Liver (tissue), 9 donors: ENCODE measurements around the gene FAP. TPM values are rescaled to one million over a fixed set of nuclear protein-coding genes. Genes with fewer than 3 reads are reported as not detected.

ENCODE experiments used
- DNase-seq: peaks from one replicate; pipeline ENCODE4 v3.0.0-alpha.2; 2017; ENCODE audit warnings: low spot score
- H3K27ac ChIP-seq, 2 donors: one replicate each; pipeline ENCODE4 v1.7.0; 2013; ENCODE audit warnings: inconsistent platforms in 2 of 2, low read length in 2 of 2, control low read depth in 1 of 2, low read depth in 1 of 2, mild to moderate bottlenecking in 1 of 2
- H3K27me3 ChIP-seq, 4 donors: one replicate each; pipeline versions ENCODE4 v1.6.1 to v1.7.0; 2013; ENCODE audit warnings: low read length in 3 of 4, inconsistent platforms in 1 of 4, mild to moderate bottlenecking in 1 of 4, moderate library complexity in 1 of 4; ENCODE audit not compliant: control insufficient read depth in 4 of 4, insufficient read depth in 4 of 4
- H3K36me3 ChIP-seq, 4 donors: one replicate each; pipeline versions ENCODE4 v1.6.1 to v1.7.0; 2013; ENCODE audit warnings: low read length in 3 of 4, mild to moderate bottlenecking in 3 of 4, low read depth in 1 of 4, moderate library complexity in 1 of 4; ENCODE audit not compliant: control insufficient read depth in 4 of 4, insufficient read depth in 3 of 4
- H3K4me1 ChIP-seq, 4 donors: one replicate each; pipeline versions ENCODE4 v1.6.1 to v1.7.0; 2013; ENCODE audit warnings: low read length in 3 of 4, mild to moderate bottlenecking in 3 of 4, moderate library complexity in 1 of 4; ENCODE audit not compliant: control insufficient read depth in 4 of 4, insufficient read depth in 4 of 4
- H3K4me3 ChIP-seq, 3 donors: one replicate each; pipeline versions ENCODE4 v1.6.1 to v1.7.0; 2013; ENCODE audit warnings: low read length in 3 of 3, control low read depth in 1 of 3, low read depth in 1 of 3, mild to moderate bottlenecking in 1 of 3
- H3K9ac ChIP-seq, 2 donors: one replicate each; pipeline ENCODE4 v1.7.0; 2013; ENCODE audit warnings: low read length in 2 of 2, mild to moderate bottlenecking in 2 of 2, moderate library complexity in 2 of 2, control low read depth in 1 of 2, low read depth in 1 of 2
- H3K9me3 ChIP-seq, 4 donors: one replicate each; pipeline versions ENCODE4 v1.6.1 to v1.7.0; 2013; ENCODE audit warnings: low read length in 3 of 4; ENCODE audit not compliant: control insufficient read depth in 4 of 4
- EGR1 ChIP-seq, 2 donors: IDR thresholded peaks; 2 replicates each; pipeline ENCODE4 v1.6.1; 2016 to 2018; ENCODE audit warnings: antibody characterized with exemption in 2 of 2, low read depth in 2 of 2
- FOXA1 ChIP-seq: IDR thresholded peaks from 2 replicates; pipeline ENCODE4 v1.6.1; 2016; ENCODE audit warnings: antibody characterized with exemption
- FOXA2 ChIP-seq: IDR thresholded peaks from 2 replicates; pipeline ENCODE4 v1.6.1; 2016; ENCODE audit warnings: antibody characterized with exemption
- GABPA ChIP-seq, 2 donors: IDR thresholded peaks in 1 of 2; conservative IDR thresholded peaks in 1 of 2; 2 replicates each; pipeline ENCODE4 v1.6.1; 2016; ENCODE audit warnings: antibody characterized with exemption in 2 of 2, mild to moderate bottlenecking in 1 of 2, moderate library complexity in 1 of 2
- HNF4A ChIP-seq, 2 donors: conservative IDR thresholded peaks; 2 replicates each; pipeline ENCODE4 v1.6.1; 2016; ENCODE audit warnings: antibody characterized with exemption in 2 of 2, mild to moderate bottlenecking in 2 of 2
- HNF4G ChIP-seq: IDR thresholded peaks from 2 replicates; pipeline ENCODE4 v1.6.1; 2016; ENCODE audit warnings: antibody characterized with exemption
- JUND ChIP-seq, 2 donors: IDR thresholded peaks; 2 replicates each; pipeline ENCODE4 v1.6.1; 2016; ENCODE audit warnings: antibody characterized with exemption in 2 of 2
- NR2F2 ChIP-seq: IDR thresholded peaks from 2 replicates; pipeline ENCODE4 v1.6.1; 2016; ENCODE audit warnings: antibody characterized with exemption
- RAD21 ChIP-seq, 2 donors: IDR thresholded peaks; 2 replicates each; pipeline ENCODE4 v1.6.1; 2016; ENCODE audit warnings: antibody characterized with exemption in 2 of 2, mild to moderate bottlenecking in 2 of 2
- REST ChIP-seq: IDR thresholded peaks from 2 replicates; pipeline ENCODE4 v1.6.1; 2016; ENCODE audit warnings: antibody characterized with exemption, mild to moderate bottlenecking
- RXRA ChIP-seq, 2 donors: IDR thresholded peaks; 2 replicates each; pipeline ENCODE4 v1.6.1; 2017 to 2018; ENCODE audit warnings: antibody characterized with exemption in 2 of 2, mild to moderate bottlenecking in 1 of 2
- SP1 ChIP-seq: IDR thresholded peaks from 2 replicates; pipeline ENCODE4 v1.6.1; 2018; ENCODE audit warnings: antibody characterized with exemption, mild to moderate bottlenecking
- TAF1 ChIP-seq: conservative IDR thresholded peaks from 2 replicates; pipeline ENCODE4 v1.6.1; 2016; ENCODE audit warnings: antibody characterized with exemption, mild to moderate bottlenecking
- YY1 ChIP-seq: IDR thresholded peaks from 2 replicates; pipeline ENCODE4 v1.6.1; 2016; ENCODE audit warnings: antibody characterized with exemption, mild to moderate bottlenecking
- WGBS: extraction: QIAGEN DNeasy Blood & Tissue Kit; methylation state at CpG from one replicate; pipeline ENCODE4 v1.1.7; 2013; 5-methylcytosine and 5-hydroxymethylcytosine counted together
- polyA plus RNA-seq, 2 donors: library from polyadenylated mRNA; stranded (reverse) in 1 of 2; unstranded in 1 of 2; fragments of 200-250 nt in 1 of 2; fragments of >200 nt in 1 of 2; fragmentation: Nextera tagmentation in 1 of 2; extraction: Ambion mirVana in 1 of 2; gene quantifications; one replicate each; pipeline versions ENCODE4 v1.2.1 to v1.2.3, GENCODE V29; 2013 to 2015
- total RNA-seq, 2 donors: library from RNA; depleted of rRNA; stranded (reverse); fragments of >200 nt; gene quantifications; one replicate each; pipeline ENCODE4 v1.2.3, GENCODE V29; 2014
- TF ChIP-seq, protein P1 (sequence below): IDR thresholded peaks from 2 replicates; pipeline ENCODE4 v1.6.1; 2016; ENCODE audit warnings: antibody characterized with exemption
- TF ChIP-seq, protein P2 (sequence below): fragments of 150-350 bp; IDR thresholded peaks from 2 replicates; pipeline ENCODE4 v1.5.1; 2017; ENCODE audit warnings: improper control_type of control experiment, low read depth, low read length; ENCODE audit not compliant: missing input control
- TF ChIP-seq, protein P3 (sequence below): IDR thresholded peaks from 2 replicates; pipeline ENCODE4 v1.6.1; 2016; ENCODE audit warnings: antibody characterized with exemption
- TF ChIP-seq, protein P4 (sequence below): IDR thresholded peaks from 2 replicates; pipeline ENCODE4 v1.6.1; 2016; ENCODE audit warnings: antibody characterized with exemption
- donor health status: healthy.
- donor health status: healthy.
- donor health status: healthy.
- donor health status: healthy.
- donor health status: healthy.

FAP gene
- total and polyA plus RNA-seq, 4 donors, result 0.10 to 0.42 (median 0.23) TPM

DNA sequence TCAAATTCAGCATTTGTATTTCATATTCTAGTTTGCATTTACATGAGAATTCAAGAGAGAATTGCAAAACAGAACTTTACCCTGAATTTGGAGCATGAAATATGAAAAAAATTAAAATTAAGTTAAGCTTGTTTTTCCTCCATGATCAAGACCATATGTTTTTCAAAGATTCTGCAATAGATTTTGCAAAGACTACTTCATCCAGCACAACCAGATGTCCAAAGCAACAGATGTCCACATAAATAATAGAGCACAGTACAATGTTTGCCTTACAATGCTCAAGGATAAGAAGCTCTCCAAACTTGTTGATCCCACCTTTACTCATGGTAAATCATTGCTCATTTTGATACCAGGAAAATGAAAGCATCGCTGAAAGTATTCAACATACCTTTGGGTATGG, 25.6 kb downstream of the FAP start (continued):
- TF ChIP-seq GABPA (IDR thresholded peaks at IDR 0.05 in 1 of 2, conservative IDR thresholded peaks at IDR 0.05 in 1 of 2) (no peak), TAF1 (no peak), FOXA2 (no peak), JUND (IDR thresholded peaks at IDR 0.05) (no peak)
- TF ChIP-seq, protein P1, sequence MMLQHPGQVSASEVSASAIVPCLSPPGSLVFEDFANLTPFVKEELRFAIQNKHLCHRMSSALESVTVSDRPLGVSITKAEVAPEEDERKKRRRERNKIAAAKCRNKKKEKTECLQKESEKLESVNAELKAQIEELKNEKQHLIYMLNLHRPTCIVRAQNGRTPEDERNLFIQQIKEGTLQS, result no peak

DNA sequence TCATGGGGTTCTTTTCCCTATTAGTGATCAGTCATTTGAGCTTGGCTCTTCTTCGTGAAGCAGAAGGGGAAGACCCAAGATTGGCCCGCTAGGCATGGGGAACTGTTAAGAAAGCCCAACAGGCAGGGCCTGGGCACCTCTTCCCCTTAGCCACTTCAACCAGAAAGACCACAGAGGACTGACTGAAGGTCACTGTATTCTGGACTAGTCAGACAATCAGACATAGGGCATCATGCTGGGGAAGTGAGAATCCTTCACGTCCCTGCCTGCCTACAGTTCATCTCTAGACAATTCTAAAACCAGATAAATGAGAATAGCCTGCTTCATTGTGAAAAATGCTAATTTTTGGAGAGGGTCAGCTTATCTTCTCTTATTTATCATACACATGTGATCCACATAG, 28.1 kb downstream of the FAP start:
- H3K9ac ChIP-seq, result no peak overlapping the region
- 88% methylated on average over 3 of the region's 3 CpGs for WGBS
- H3K27me3 ChIP-seq, result no peaks in the 10 kb centered on the region
- H3K4me3 ChIP-seq, result no peak overlapping the region
- TF ChIP-seq YY1, result no peak
- TF ChIP-seq REST, result no peak
- no peak for TF ChIP-seq HNF4G
- TF ChIP-seq, protein P1, result no peak
- TF ChIP-seq EGR1 (IDR thresholded peaks at IDR 0.05; ENCODE audit: low read depth in 2 of 2), result no peak
- no peak for TF ChIP-seq RXRA (IDR thresholded peaks at IDR 0.05)
- no peak for TF ChIP-seq TAF1
- TF ChIP-seq NR2F2, result no peak
- TF ChIP-seq, protein P2, sequence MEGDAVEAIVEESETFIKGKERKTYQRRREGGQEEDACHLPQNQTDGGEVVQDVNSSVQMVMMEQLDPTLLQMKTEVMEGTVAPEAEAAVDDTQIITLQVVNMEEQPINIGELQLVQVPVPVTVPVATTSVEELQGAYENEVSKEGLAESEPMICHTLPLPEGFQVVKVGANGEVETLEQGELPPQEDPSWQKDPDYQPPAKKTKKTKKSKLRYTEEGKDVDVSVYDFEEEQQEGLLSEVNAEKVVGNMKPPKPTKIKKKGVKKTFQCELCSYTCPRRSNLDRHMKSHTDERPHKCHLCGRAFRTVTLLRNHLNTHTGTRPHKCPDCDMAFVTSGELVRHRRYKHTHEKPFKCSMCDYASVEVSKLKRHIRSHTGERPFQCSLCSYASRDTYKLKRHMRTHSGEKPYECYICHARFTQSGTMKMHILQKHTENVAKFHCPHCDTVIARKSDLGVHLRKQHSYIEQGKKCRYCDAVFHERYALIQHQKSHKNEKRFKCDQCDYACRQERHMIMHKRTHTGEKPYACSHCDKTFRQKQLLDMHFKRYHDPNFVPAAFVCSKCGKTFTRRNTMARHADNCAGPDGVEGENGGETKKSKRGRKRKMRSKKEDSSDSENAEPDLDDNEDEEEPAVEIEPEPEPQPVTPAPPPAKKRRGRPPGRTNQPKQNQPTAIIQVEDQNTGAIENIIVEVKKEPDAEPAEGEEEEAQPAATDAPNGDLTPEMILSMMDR, result no peak
- TF ChIP-seq SP1, result no peak
- TF ChIP-seq FOXA2, result no peak
- TF ChIP-seq HNF4A (conservative IDR thresholded peaks at IDR 0.05), result no peak
- TF ChIP-seq RAD21 (IDR thresholded peaks at IDR 0.05), result no peak
- TF ChIP-seq, protein P3, sequence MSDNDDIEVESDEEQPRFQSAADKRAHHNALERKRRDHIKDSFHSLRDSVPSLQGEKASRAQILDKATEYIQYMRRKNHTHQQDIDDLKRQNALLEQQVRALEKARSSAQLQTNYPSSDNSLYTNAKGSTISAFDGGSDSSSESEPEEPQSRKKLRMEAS, result no peak
- TF ChIP-seq FOXA1, result no peak
- TF ChIP-seq, protein P4, sequence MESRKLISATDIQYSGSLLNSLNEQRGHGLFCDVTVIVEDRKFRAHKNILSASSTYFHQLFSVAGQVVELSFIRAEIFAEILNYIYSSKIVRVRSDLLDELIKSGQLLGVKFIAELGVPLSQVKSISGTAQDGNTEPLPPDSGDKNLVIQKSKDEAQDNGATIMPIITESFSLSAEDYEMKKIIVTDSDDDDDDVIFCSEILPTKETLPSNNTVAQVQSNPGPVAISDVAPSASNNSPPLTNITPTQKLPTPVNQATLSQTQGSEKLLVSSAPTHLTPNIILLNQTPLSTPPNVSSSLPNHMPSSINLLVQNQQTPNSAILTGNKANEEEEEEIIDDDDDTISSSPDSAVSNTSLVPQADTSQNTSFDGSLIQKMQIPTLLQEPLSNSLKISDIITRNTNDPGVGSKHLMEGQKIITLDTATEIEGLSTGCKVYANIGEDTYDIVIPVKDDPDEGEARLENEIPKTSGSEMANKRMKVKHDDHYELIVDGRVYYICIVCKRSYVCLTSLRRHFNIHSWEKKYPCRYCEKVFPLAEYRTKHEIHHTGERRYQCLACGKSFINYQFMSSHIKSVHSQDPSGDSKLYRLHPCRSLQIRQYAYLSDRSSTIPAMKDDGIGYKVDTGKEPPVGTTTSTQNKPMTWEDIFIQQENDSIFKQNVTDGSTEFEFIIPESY, result no peak
- TF ChIP-seq JUND (IDR thresholded peaks at IDR 0.05), result no peak
- no peak for TF ChIP-seq GABPA (IDR thresholded peaks at IDR 0.05 in 1 of 2, conservative IDR thresholded peaks at IDR 0.05 in 1 of 2)
- H3K27ac ChIP-seq, result no peak overlapping the region
- H3K4me1 ChIP-seq, result no peaks in the 10 kb centered on the region
- no peaks in the 10 kb centered on the region for H3K36me3 ChIP-seq
- no peaks in the 10 kb centered on the region for H3K9me3 ChIP-seq
- no peak for DNase-seq
